Measurements from ENCODE around the gene RSPH6A. TPM values are rescaled to one million over a fixed set of nuclear protein-coding genes. Genes with fewer than 3 reads are reported as not detected.

RSPH6A gene
- total RNA-seq, 1 experiment from 2014 or later: 0.55 TPM

DNA sequence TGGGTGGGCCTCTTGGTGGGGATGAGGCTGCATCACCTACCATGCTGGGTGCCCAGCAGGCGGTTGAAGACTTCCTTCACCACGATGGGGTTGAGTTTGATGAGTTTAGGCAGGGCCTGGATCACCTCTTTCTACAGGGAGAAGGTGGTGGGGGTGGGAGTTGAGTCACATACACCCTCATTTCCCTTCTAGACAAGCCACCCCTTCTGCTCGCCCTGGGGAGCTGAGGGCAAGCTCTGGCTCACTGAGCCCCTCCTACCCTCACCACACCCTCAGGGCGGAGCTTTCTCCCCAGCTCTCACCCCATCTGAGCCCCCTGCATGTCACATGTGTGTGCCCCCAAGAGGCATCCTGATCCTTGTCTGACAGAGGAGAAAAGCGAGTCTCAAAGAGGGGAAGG lies 7.6 kb upstream of the RSPH6A start:
- no peak overlapping the region for H2BK120ac ChIP-seq (ENCODE audit: low read depth, low read length, poor library complexity, severe bottlenecking)
- H3K4me3 Mint-ChIP-seq: no peak overlapping the region
- no peak overlapping the region for H3K4me2 ChIP-seq (ENCODE audit: insufficient read depth, insufficient read length, low read length)
- peaks cover 10 to 24% of the 10 kb centered on the region in 2 experiments for H3K4me1 Mint-ChIP-seq
- H3K79me2 ChIP-seq (ENCODE audit: insufficient read depth, low read length): no peaks in the 10 kb centered on the region
- H4K20me1 ChIP-seq (ENCODE audit: control insufficient read depth, insufficient read depth, insufficient read length): no peaks in the 10 kb centered on the region
- no peak overlapping the region for H3K9ac ChIP-seq (ENCODE audit: extremely low read depth, insufficient read length, low read length)
- H4K8ac ChIP-seq (replicated peaks; ENCODE audit: insufficient read length, low read depth, low read length): no peak overlapping the region
- H4K5ac ChIP-seq (ENCODE audit: insufficient read length, low read depth, low read length): no peak overlapping the region
- no peak overlapping the region for H3K14ac ChIP-seq (ENCODE audit: insufficient read depth, low read length)
- H3K27me3 ChIP-seq (ENCODE audit: insufficient read depth, low read length): no peaks in the 10 kb centered on the region
- no peaks in the 10 kb centered on the region for H3K79me1 ChIP-seq (ENCODE audit: insufficient read depth, low read depth, low read length, poor library complexity, severe bottlenecking)
- 0 out of 2 replicates have a peak, but pooled peaks cover 1% of the 10 kb centered on the region for H3K4me1 ChIP-seq (ENCODE audit: insufficient read depth, low read length)
- DNase-seq: no peak
- H2AK5ac ChIP-seq (ENCODE audit: insufficient read length, low read length): no peak overlapping the region
- no peaks in the 10 kb centered on the region for H3K9me3 Mint-ChIP-seq
- no peak overlapping the region for H4K91ac ChIP-seq (ENCODE audit: insufficient read length, low read depth, low read length)
- no peak overlapping the region for H3K27ac Mint-ChIP-seq
- H3K56ac ChIP-seq (ENCODE audit: insufficient read length, low read depth, low read length): no peak overlapping the region
- WGBS (ENCODE audit: extremely low coverage, insufficient read length, low lambda C conversion rate): no CpG with 5 or more reads among the region's 5 CpGs
- H3K18ac ChIP-seq (ENCODE audit: insufficient read length, low read depth, low read length): no peak overlapping the region
- no peak overlapping the region for H3T11ph ChIP-seq (ENCODE audit: low read length)
- no peak overlapping the region for H3K27ac ChIP-seq (ENCODE audit: insufficient read length, low read depth, low read length)
- no peak overlapping the region for H3K23ac ChIP-seq (ENCODE audit: insufficient read length, low read depth, low read length)
- H2BK20ac ChIP-seq (ENCODE audit: low read depth, low read length, poor library complexity, severe bottlenecking): no peak overlapping the region
- H3K27me3 Mint-ChIP-seq (ENCODE audit: low read depth): no peaks in the 10 kb centered on the region
- H3K4ac ChIP-seq (ENCODE audit: low read depth, low read length): no peak overlapping the region
- TF ChIP-seq, protein P1, sequence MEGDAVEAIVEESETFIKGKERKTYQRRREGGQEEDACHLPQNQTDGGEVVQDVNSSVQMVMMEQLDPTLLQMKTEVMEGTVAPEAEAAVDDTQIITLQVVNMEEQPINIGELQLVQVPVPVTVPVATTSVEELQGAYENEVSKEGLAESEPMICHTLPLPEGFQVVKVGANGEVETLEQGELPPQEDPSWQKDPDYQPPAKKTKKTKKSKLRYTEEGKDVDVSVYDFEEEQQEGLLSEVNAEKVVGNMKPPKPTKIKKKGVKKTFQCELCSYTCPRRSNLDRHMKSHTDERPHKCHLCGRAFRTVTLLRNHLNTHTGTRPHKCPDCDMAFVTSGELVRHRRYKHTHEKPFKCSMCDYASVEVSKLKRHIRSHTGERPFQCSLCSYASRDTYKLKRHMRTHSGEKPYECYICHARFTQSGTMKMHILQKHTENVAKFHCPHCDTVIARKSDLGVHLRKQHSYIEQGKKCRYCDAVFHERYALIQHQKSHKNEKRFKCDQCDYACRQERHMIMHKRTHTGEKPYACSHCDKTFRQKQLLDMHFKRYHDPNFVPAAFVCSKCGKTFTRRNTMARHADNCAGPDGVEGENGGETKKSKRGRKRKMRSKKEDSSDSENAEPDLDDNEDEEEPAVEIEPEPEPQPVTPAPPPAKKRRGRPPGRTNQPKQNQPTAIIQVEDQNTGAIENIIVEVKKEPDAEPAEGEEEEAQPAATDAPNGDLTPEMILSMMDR (conservative IDR thresholded peaks at IDR 0.05): no peak
- no peak overlapping the region for H2BK5ac ChIP-seq (ENCODE audit: insufficient read length, low read length)
- H3K9me3 ChIP-seq (ENCODE audit: control insufficient read depth, low read depth, low read length): no peaks in the 10 kb centered on the region
- no peaks in the 10 kb centered on the region for H3K23me2 ChIP-seq (ENCODE audit: insufficient read length, low read depth, low read length, poor library complexity, severe bottlenecking)
- H2BK12ac ChIP-seq (ENCODE audit: insufficient read length, low read depth, low read length): no peak overlapping the region
- H2BK15ac ChIP-seq (ENCODE audit: low read depth, low read length): no peak overlapping the region
- no peak overlapping the region for H2AFZ ChIP-seq (ENCODE audit: low read length)
- H3K36me3 Mint-ChIP-seq (ENCODE audit: insufficient read depth in 1 of 3, low read depth in 3 of 3): peaks cover 38 to 84% (median 80%) of the 10 kb centered on the region in 3 experiments

Measured in H9 (cell line).